22Rv1 (cell line): Measurements from ENCODE around the gene CCDC81.

Source experiments
- CTCF ChIP-seq: fragments of 450-650 bp; IDR thresholded peaks from 2 replicates; pipeline ENCODE4 v1.5.1; 2017; ENCODE audit warnings: mild to moderate bottlenecking
- ZFX ChIP-seq: fragments of 450-650 bp; IDR thresholded peaks from 2 replicates; pipeline ENCODE4 v1.6.1; 2017; ENCODE audit warnings: antibody characterized with exemption, borderline replicate concordance

GRCh38 chr11:86418917-86419316 is 44.2 kb downstream of the CCDC81 start:
- TF ChIP-seq CTCF (peak; percentile 22), ZFX (no peak)
